HFFc6 (cell line): Measurements from ENCODE around the gene SMO. TPM values are rescaled to one million over a fixed set of nuclear protein-coding genes. Genes with fewer than 3 reads are reported as not detected.
"Not testable (repeated sequence)": the region's sequence is repeated elsewhere in the genome, so short reads cannot be mapped to it uniquely, and the experiment has no call there.

Source experiments
- DNase-seq: peaks from one replicate; pipeline ENCODE4 v3.0.0-alpha.2; 2018
- H3K27ac Mint-ChIP-seq: 2 replicates; pipeline ENCODE4 v1.8.0; 2020; ENCODE audit warnings: mild to moderate bottlenecking, mixed read lengths
- H3K27me3 Mint-ChIP-seq: 2 replicates; pipeline ENCODE4 v1.8.0; 2021; ENCODE audit warnings: mild to moderate bottlenecking, moderate library complexity, mixed read lengths; ENCODE audit not compliant: insufficient read depth
- H3K36me3 Mint-ChIP-seq: 2 replicates; pipeline ENCODE4 v1.8.0; 2021; ENCODE audit warnings: low read depth, mixed read lengths
- H3K4me1 Mint-ChIP-seq: 2 replicates; pipeline ENCODE4 v1.8.0; 2020; ENCODE audit warnings: low read depth, mixed read lengths
- H3K4me3 Mint-ChIP-seq: 2 replicates; pipeline ENCODE4 v1.8.0; 2020; ENCODE audit warnings: mild to moderate bottlenecking, moderate library complexity, mixed read lengths
- H3K9me3 Mint-ChIP-seq: 2 replicates; pipeline ENCODE4 v1.8.0; 2020; ENCODE audit warnings: mild to moderate bottlenecking, mixed read lengths
- total RNA-seq, 6 experiments: library from RNA; stranded (reverse); fragmentation: NEBNext Ultra II Directional; extraction: Animal tissue kit (Norgen Biotek cat#: 25700); gene quantifications; 2 replicates in 1 of 6; 3 replicates in 5 of 6; pipeline ENCODE4 v1.2.3, GENCODE V29; 2021
- TF ChIP-seq, protein P1 (sequence below): fragments of 200-600 bp; sonication (generic); IDR thresholded peaks from 2 replicates; pipeline ENCODE4 v1.5.0; 2021; ENCODE audit warnings: antibody characterized with exemption, mild to moderate bottlenecking

The SMO gene
- total RNA-seq, 6 experiments from 2014 or later: 0.09 to 0.57 (median 0.17) TPM

- no peaks in the 10 kb centered on the region for H3K4me1 Mint-ChIP-seq
- no peaks in the 10 kb centered on the region for H3K9me3 Mint-ChIP-seq
- peaks cover 55% of the 10 kb centered on the region for H3K27me3 Mint-ChIP-seq
- H3K27ac Mint-ChIP-seq: no peak overlapping the region
- no peak overlapping the region for H3K4me3 Mint-ChIP-seq
- H3K36me3 Mint-ChIP-seq: no peaks in the 10 kb centered on the region
- no peak for DNase-seq
- TF ChIP-seq, protein P1, sequence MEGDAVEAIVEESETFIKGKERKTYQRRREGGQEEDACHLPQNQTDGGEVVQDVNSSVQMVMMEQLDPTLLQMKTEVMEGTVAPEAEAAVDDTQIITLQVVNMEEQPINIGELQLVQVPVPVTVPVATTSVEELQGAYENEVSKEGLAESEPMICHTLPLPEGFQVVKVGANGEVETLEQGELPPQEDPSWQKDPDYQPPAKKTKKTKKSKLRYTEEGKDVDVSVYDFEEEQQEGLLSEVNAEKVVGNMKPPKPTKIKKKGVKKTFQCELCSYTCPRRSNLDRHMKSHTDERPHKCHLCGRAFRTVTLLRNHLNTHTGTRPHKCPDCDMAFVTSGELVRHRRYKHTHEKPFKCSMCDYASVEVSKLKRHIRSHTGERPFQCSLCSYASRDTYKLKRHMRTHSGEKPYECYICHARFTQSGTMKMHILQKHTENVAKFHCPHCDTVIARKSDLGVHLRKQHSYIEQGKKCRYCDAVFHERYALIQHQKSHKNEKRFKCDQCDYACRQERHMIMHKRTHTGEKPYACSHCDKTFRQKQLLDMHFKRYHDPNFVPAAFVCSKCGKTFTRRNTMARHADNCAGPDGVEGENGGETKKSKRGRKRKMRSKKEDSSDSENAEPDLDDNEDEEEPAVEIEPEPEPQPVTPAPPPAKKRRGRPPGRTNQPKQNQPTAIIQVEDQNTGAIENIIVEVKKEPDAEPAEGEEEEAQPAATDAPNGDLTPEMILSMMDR: no peak
These were observed 20.6 kb upstream of the SMO start for GRCh38 chr7:129167817-129168216.

- Mint-ChIP-seq H3K4me3 (no peak overlapping the region), H3K36me3 (no peaks in the 10 kb centered on the region), H3K27me3 (peaks cover 56% of the 10 kb centered on the region), H3K4me1 (no peaks in the 10 kb centered on the region), H3K9me3 (no peaks in the 10 kb centered on the region), H3K27ac (no peak overlapping the region)
- DNase-seq: no peak
- TF ChIP-seq, protein P1: no peak
These were observed 20.0 kb upstream of the SMO start for GRCh38 chr7:129168231-129169021.

DNA sequence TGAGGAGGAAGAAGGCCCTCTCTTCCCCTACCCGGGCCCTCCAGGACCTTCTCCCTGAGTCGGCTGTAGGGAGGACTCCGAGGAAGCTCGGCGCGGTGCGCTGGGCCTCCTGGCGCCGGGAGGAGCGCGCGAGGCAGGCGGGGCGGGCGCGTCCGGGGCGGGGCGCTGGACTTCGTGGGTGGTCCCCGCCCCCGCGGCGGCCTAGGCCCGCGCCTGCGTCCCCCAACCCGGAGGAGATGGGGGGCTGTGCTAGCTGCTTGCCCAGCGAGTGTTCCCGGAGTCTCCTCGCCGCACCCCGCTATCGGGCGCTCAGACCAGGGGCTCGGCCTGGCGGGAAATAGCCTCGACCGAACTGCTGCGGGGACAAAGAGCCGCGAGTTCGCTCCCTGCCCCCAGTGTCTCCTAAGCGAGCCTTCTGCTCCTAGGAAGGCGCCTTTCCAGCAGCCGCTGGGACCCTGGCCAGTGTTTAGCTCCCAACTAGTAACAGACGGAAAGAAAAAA lies 19.2 kb upstream of the SMO start:
- DNase-seq: no peak
- H3K4me1 Mint-ChIP-seq: no peaks in the 10 kb centered on the region
- peaks cover 57% of the 10 kb centered on the region for H3K27me3 Mint-ChIP-seq
- H3K27ac Mint-ChIP-seq: no peak overlapping the region
- H3K36me3 Mint-ChIP-seq: no peaks in the 10 kb centered on the region
- peak overlapping the region; percentile 31; the same call in 1 of the 2 replicates for H3K4me3 Mint-ChIP-seq
- no peaks in the 10 kb centered on the region for H3K9me3 Mint-ChIP-seq
- TF ChIP-seq, protein P1: no peak

DNA sequence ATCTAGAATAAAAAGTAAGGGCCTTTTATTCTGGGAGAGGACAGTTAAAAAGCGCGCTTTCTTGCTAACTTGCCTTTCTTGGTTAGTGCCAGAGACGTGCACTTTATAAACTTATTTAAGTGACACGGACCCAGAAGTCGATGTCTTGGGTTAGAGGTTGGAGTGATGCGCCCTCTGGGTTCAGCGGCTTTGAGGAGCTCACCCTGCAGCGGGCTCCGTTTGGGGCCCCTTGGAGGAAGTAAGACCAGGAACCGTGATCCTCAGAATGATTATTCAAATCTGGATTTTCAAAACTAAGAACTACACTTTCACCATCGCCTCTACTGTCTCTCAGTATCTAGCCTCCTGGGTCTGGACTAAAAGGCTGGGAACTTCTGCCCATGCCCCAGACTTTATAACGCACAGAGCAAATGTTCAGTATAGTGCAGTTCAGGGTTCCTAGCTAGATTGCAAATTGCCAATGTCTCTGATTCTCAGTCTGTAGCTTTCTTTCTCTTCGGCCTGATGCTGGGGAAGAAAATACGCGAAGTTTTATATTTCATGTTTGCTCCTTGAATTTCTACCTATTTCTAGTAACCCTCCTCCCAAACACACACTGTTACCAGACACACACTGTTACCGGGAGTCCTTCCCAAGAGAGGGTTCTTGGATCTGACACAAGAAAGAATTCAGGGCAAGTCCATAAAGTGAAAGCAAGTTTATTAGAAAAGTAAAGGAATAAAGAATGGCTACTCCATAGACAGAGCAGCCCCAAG lies 18.6 kb upstream of the SMO start:
- TF ChIP-seq, protein P1: no peak
- no peaks in the 10 kb centered on the region for H3K36me3 Mint-ChIP-seq
- H3K27me3 Mint-ChIP-seq: peaks cover 59% of the 10 kb centered on the region
- no peak overlapping the region for H3K27ac Mint-ChIP-seq
- H3K4me3 Mint-ChIP-seq: peak overlapping the region; percentile 44; the same call in 1 of the 2 replicates
- H3K4me1 Mint-ChIP-seq: no peaks in the 10 kb centered on the region
- H3K9me3 Mint-ChIP-seq: no peaks in the 10 kb centered on the region
- no peak for DNase-seq

GRCh38 chr7:129170441-129171021 lies 17.9 kb upstream of the SMO start:
- no peak overlapping the region for H3K27ac Mint-ChIP-seq
- no peaks in the 10 kb centered on the region for H3K4me1 Mint-ChIP-seq
- no peak for DNase-seq
- H3K4me3 Mint-ChIP-seq: no peak overlapping the region; the same call in 1 of the 2 replicates
- no peaks in the 10 kb centered on the region for H3K9me3 Mint-ChIP-seq
- H3K27me3 Mint-ChIP-seq: peaks cover 66% of the 10 kb centered on the region
- no peaks in the 10 kb centered on the region for H3K36me3 Mint-ChIP-seq
- TF ChIP-seq, protein P1: no peak

- not testable (repeated sequence) for H3K27ac Mint-ChIP-seq, H3K4me1 Mint-ChIP-seq, DNase-seq, H3K4me3 Mint-ChIP-seq, H3K36me3 Mint-ChIP-seq, H3K9me3 Mint-ChIP-seq
- H3K27me3 Mint-ChIP-seq: peaks cover 65% of the 10 kb centered on the region
These were observed 14.6 kb upstream of the SMO start for GRCh38 chr7:129173861-129174260.
